ENCODE data around the gene SLC51B.
A peak's percentile ranks its signal among the peaks of the same experiment; 100 is the strongest.
"Not testable (repeated sequence)": the region's sequence is repeated elsewhere in the genome, so short reads cannot be mapped to it uniquely, and the experiment has no call there.

SLC51B gene

GRCh38 chr15:65097651-65098263 lies 52.6 kb downstream of the SLC51B start:
- DNase-seq = no peak

- DNase-seq = no peak
Measured at GRCh38 chr15:65099336-65099735, 54.1 kb downstream of the SLC51B start.

- not testable (repeated sequence) for DNase-seq
Measured at GRCh38 chr15:65099801-65100200, 54.6 kb downstream of the SLC51B start.

DNA sequence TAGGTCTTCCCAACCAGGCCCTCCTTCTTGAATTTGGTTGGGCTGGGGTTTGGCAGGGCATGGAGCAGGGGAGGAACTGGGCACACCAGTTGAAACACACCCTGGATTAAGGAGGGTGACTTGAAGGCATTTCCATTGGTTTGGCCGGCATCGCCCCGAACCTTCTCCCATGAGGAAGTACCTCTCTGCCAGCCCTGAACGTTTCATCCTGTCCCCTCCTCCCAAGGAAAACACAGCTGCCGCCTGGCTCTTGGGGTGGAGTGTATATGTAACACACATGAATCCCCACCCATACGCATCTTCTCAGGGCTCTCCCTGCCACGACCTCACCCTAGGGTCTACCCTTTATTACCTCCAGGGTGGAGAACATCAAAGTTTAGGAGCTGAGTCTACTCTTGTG lies 55.3 kb downstream of the SLC51B start:
- DNase-seq = no peak

GRCh38 chr15:65101411-65101890 lies 56.3 kb downstream of the SLC51B start:
- peak in 42 of 58 donors; percentile 10 to 68 (median 33) for DNase-seq

DNA sequence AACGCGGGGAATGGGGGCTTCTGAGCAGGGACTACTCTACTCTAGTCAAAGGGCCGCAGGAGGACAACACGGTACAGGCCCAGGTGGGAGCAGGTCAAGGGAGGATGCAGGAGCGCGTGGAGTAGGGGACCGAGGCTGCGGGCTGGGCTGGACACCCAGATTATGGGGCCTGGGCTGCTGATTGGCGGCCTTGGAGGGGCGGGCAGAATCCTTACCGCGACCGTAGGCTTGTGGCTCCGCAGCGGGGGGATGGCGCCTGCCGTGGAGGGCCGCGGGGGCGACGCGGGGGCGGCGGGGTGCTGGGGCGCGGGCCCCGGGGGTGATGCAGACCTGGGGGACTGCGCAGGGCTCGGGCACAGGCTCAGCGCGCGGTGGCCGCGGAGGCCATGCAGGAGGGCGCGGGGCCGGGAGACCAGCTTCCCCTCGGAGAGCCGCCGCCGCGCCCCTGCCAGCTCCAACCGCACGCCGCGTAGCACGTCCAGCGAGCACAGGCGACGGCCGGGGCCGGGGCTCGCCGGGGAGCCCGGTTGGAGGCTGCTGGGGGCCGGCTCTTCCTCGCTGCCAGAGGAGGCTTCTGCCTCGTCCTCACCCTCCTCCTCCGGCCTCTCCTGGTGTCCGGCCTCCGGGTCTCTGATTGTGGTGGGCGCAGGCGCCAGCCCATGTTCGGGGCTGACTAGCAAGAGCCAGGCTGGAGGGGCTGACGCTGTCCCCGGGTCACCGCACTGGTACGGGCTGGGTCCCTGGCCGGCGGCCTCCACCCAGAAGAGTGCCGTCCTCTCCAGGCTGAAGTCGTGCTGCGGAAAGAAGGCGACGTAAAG lies 56.9 kb downstream of the SLC51B start:
- DNase-seq = no peak

DNA sequence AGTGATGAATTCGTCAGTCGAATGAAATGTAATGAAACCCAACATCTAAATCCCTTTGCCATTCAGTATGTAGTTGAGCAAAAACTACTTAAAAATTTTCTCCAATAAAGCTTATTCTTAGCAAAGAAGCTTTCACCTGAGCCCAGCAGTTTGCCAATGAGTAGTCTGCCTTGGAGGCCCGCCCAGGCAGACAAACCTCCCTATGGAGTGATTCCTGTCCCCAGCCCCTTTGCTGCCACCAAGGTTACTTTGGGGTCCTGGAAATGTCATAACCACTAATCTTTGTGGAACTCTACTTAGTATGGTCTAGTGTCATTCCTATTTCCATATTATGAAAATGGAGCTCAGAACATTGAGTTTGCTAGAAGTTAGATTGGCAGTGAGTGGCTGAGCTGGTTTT lies 57.7 kb downstream of the SLC51B start:
- no peak for DNase-seq

Data from anterior cingulate cortex (tissue), 58 donors.